ENCODE results near the gene KIF2C.

- TF ChIP-seq CTCF (conservative IDR thresholded peaks at IDR 0.05; ENCODE audit: low read length) (no peak), EZH2phosphoT487 (IDR thresholded peaks at IDR 0.05; ENCODE audit: borderline replicate concordance, low read depth, low read length) (no peak)
Observed at GRCh38 chr1:44740179-44740617, 561 bp downstream of the KIF2C start.

Data from OCI-LY7 (cell line).